SK-N-SH (cell line): ENCODE measurements around the gene PKN2. TPM values are rescaled to one million over a fixed set of nuclear protein-coding genes. Genes with fewer than 3 reads are reported as not detected.

Experiments used
- CTCF ChIA-PET: fragments of 300-600, 350-600 bp; formaldehyde crosslinking; extraction: SDS; loops from one replicate; lab custom pipeline; 2021; lab: Yijun Ruan, JAX
- POLR2A ChIA-PET: fragments of 350-600 bp; sonication (Branson Sonifier 250); formaldehyde crosslinking; extraction: SDS; loops from one replicate; lab custom pipeline; 2020; ENCODE audit warnings: antibody characterized with exemption, inconsistent platforms; lab: Yijun Ruan, JAX
- DNase-seq: peaks from one replicate; pipeline ENCODE4 v3.0.0; 2012
- H2AFZ ChIP-seq: fragments of 200-600 bp; sonication (generic); 2 replicates; pipeline ENCODE4 v1.8.1; 2016; ENCODE audit warnings: antibody characterized with exemption, mild to moderate bottlenecking, low read depth
- H3F3A ChIP-seq: fragments of 200-600 bp; sonication (generic); replicated peaks from 2 replicates; pipeline ENCODE3; 2016; ENCODE audit warnings: antibody characterized with exemption, mild to moderate bottlenecking; ENCODE audit not compliant: insufficient read depth
- H3K27ac ChIP-seq, 2 experiments: fragments of 200-500 bp in 1 of 2; fragments of 200-600 bp in 1 of 2; sonication (Bioruptor generic) in 1 of 2; sonication (generic), shearing (Covaris generic) in 1 of 2; 2 replicates each; pipeline versions ENCODE4 v1.5.1 to v1.6.1; 2014 to 2016; ENCODE audit warnings: low read depth in 2 of 2, inconsistent platforms in 1 of 2, low read length in 1 of 2, mild to moderate bottlenecking in 1 of 2, mixed read lengths in 1 of 2
- H3K27me3 ChIP-seq: fragments of 200-600 bp; sonication (generic), shearing (Covaris generic); 2 replicates; pipeline ENCODE4 v1.6.1; 2016; ENCODE audit warnings: mixed run types; ENCODE audit not compliant: insufficient read depth
- H3K36me3 ChIP-seq, 2 experiments: fragments of 200-500 bp in 1 of 2; fragments of 200-600 bp in 1 of 2; sonication (Bioruptor generic) in 1 of 2; sonication (generic) in 1 of 2; replicated peaks in 1 of 2; 2 replicates each; pipeline versions ENCODE3 to v1.5.1; 2014 to 2016; ENCODE audit warnings: low read length in 1 of 2, mild to moderate bottlenecking in 1 of 2; ENCODE audit not compliant: insufficient read depth in 2 of 2, control insufficient read depth in 1 of 2
- H3K4me1 ChIP-seq, 2 experiments: fragments of 200-500 bp in 1 of 2; fragments of 200-600 bp in 1 of 2; sonication (Bioruptor generic) in 1 of 2; sonication (generic), shearing (Covaris generic) in 1 of 2; 2 replicates each; pipeline versions ENCODE4 v1.5.1 to v1.6.1; 2014 to 2016; ENCODE audit warnings: low read depth in 1 of 2, low read length in 1 of 2, mixed run types in 1 of 2; ENCODE audit not compliant: insufficient read depth in 2 of 2, control insufficient read depth in 1 of 2
- H3K4me2 ChIP-seq: fragments of 200-600 bp; sonication (generic), shearing (Covaris generic); 2 replicates; pipeline ENCODE4 v1.6.1; 2017; ENCODE audit warnings: mixed run types
- H3K4me3 ChIP-seq, 2 experiments: fragments of 200-500 bp in 1 of 2; fragments of 200-600 bp in 1 of 2; sonication (Bioruptor generic) in 1 of 2; sonication (generic), shearing (Covaris generic) in 1 of 2; 2 replicates each; pipeline versions ENCODE4 v1.5.1 to v1.8.1; 2014 to 2016; ENCODE audit warnings: low read depth in 2 of 2, inconsistent platforms in 1 of 2, low read length in 1 of 2, mild to moderate bottlenecking in 1 of 2, mixed read lengths in 1 of 2, moderate library complexity in 1 of 2
- H3K79me2 ChIP-seq: fragments of 200-600 bp; sonication (generic); 2 replicates; pipeline ENCODE4 v1.8.1; 2017; ENCODE audit warnings: mild to moderate bottlenecking; ENCODE audit not compliant: insufficient read depth
- H3K9ac ChIP-seq: fragments of 200-600 bp; sonication (generic); 2 replicates; pipeline ENCODE4 v1.6.1; 2017; ENCODE audit warnings: mixed run types
- H3K9me2 ChIP-seq: fragments of 200-600 bp; sonication (generic); 2 replicates; pipeline ENCODE4 v1.6.1; 2017; ENCODE audit warnings: mixed run types
- H3K9me3 ChIP-seq: fragments of 200-600 bp; sonication (generic); 2 replicates; pipeline ENCODE4 v1.6.1; 2017; ENCODE audit warnings: mixed run types, mild to moderate bottlenecking, moderate library complexity
- H4K20me1 ChIP-seq: fragments of 200-600 bp; sonication (generic); 2 replicates; pipeline ENCODE4 v1.6.1; 2017; ENCODE audit warnings: mild to moderate bottlenecking, mixed run types; ENCODE audit not compliant: insufficient read depth
- CTCF ChIP-seq: fragments of 200-600 bp; sonication (generic); IDR thresholded peaks from 2 replicates; pipeline ENCODE4 v1.6.1; 2017; ENCODE audit warnings: antibody characterized with exemption, mild to moderate bottlenecking, moderate library complexity
- ELF1 ChIP-seq: IDR thresholded peaks from 2 replicates; pipeline ENCODE4 v1.4.0; 2012
- EZH2phosphoT487 ChIP-seq: fragments of 200-600 bp; sonication (generic); IDR thresholded peaks from 2 replicates; pipeline ENCODE4 v1.6.1; 2017; ENCODE audit warnings: low read depth, mixed run types, mild to moderate bottlenecking, antibody characterized with exemption, moderate library complexity, borderline replicate concordance
- FOXJ3 ChIP-seq: sonication (generic); formaldehyde crosslinking; IDR thresholded peaks from 2 replicates; pipeline ENCODE4 v1.5.1; 2020; ENCODE audit warnings: mild to moderate bottlenecking, missing genetic modification reagents
- FOXM1 ChIP-seq: IDR thresholded peaks from 2 replicates; pipeline ENCODE4 v1.4.0; 2012; ENCODE audit warnings: low read depth, mild to moderate bottlenecking
- JUND ChIP-seq: IDR thresholded peaks from 2 replicates; pipeline ENCODE4 v1.4.0; 2012
- MAX ChIP-seq: IDR thresholded peaks from 2 replicates; pipeline ENCODE4 v1.4.0; 2012; ENCODE audit warnings: low read depth
- MEF2A ChIP-seq: IDR thresholded peaks from 2 replicates; pipeline ENCODE4 v1.4.0; 2012; ENCODE audit warnings: low read depth, borderline replicate concordance
- MXI1 ChIP-seq: IDR thresholded peaks from 2 replicates; pipeline ENCODE4 v1.6.1; 2012; ENCODE audit warnings: mild to moderate bottlenecking, low read depth, low read length, improper control_type of control experiment
- POLR2AphosphoS5 ChIP-seq: IDR thresholded peaks from 2 replicates; pipeline ENCODE4 v1.6.1; 2012; ENCODE audit warnings: low read depth, low read length
- RAD21 ChIP-seq: IDR thresholded peaks from 2 replicates; pipeline ENCODE4 v1.6.1; 2012; ENCODE audit warnings: mild to moderate bottlenecking, low read length
- RCOR1 ChIP-seq: fragments of 150-350 bp; IDR thresholded peaks from 2 replicates; pipeline ENCODE4 v1.6.1; 2017; ENCODE audit warnings: antibody characterized with exemption, low read length
- REST ChIP-seq: IDR thresholded peaks from 2 replicates; pipeline ENCODE4 v1.6.1; 2012; ENCODE audit warnings: mild to moderate bottlenecking, low read depth, low read length, moderate library complexity
- RFX5 ChIP-seq: IDR thresholded peaks from 2 replicates; pipeline ENCODE4 v1.6.1; 2012; ENCODE audit warnings: mild to moderate bottlenecking, improper control_type of control experiment, low read length
- RXRA ChIP-seq: IDR thresholded peaks from 2 replicates; pipeline ENCODE4 v1.4.0; 2012; ENCODE audit warnings: low read depth, mild to moderate bottlenecking, borderline replicate concordance
- SMC3 ChIP-seq: IDR thresholded peaks from 2 replicates; pipeline ENCODE4 v1.6.1; 2012; ENCODE audit warnings: low read depth, low read length, improper control_type of control experiment
- TAF1 ChIP-seq: IDR thresholded peaks from 2 replicates; pipeline ENCODE4 v1.6.1; 2012; ENCODE audit warnings: low read depth, mild to moderate bottlenecking, low read length, moderate library complexity, borderline replicate concordance
- TCF12 ChIP-seq: IDR thresholded peaks from 2 replicates; pipeline ENCODE4 v1.4.0; 2012
- TEAD4 ChIP-seq: IDR thresholded peaks from 2 replicates; pipeline ENCODE4 v1.4.0; 2012; ENCODE audit warnings: mild to moderate bottlenecking, borderline replicate concordance; ENCODE audit not compliant: insufficient read depth
- USF2 ChIP-seq: fragments of 150-350 bp; IDR thresholded peaks from 2 replicates; pipeline ENCODE4 v1.6.1; 2017; ENCODE audit warnings: antibody characterized with exemption, low read length, low read depth, borderline replicate concordance
- YY1 ChIP-seq: IDR thresholded peaks from 2 replicates; pipeline ENCODE4 v1.4.0; 2012; ENCODE audit warnings: low read depth, mild to moderate bottlenecking
- WGBS: methylation state at CpG from one replicate; pipeline ENCODE4 v1.1.6; 2017; ENCODE audit warnings: low lambda C conversion rate; 5-methylcytosine and 5-hydroxymethylcytosine counted together
- polyA plus RNA-seq, 3 experiments: library from polyadenylated mRNA; depleted of rRNA; stranded (reverse); fragments of >200 nt; gene quantifications; 2 replicates each; pipeline ENCODE4 v1.2.3, GENCODE V29; 2012
- TF ChIP-seq, protein P1 (sequence below): IDR thresholded peaks from 2 replicates; pipeline ENCODE4; 2012

The PKN2 gene
- polyA plus RNA-seq, 1 of the 3 experiments (the other 2 are of a cell fraction): 6.8 TPM

- Histone ChIP-seq H3K27ac (no peak overlapping the region), H3K36me3 (peaks cover 12 to 34% of the 10 kb centered on the region in 2 experiments), H4K20me1 (no peaks in the 10 kb centered on the region)
- CTCF ChIA-PET: no interaction called here
- WGBS: 100% methylated on average over 3 of the region's 3 CpGs
- no peak for TF ChIP-seq RXRA
- no peak for TF ChIP-seq MEF2A
- no peak for TF ChIP-seq RCOR1
- TF ChIP-seq EZH2phosphoT487: no peak
- TF ChIP-seq MAX: no peak
- TF ChIP-seq TEAD4: no peak
- TF ChIP-seq FOXM1: no peak
- no peak for TF ChIP-seq SMC3
- TF ChIP-seq TCF12: no peak
- no peak for TF ChIP-seq RFX5
- no peak for TF ChIP-seq RAD21
- no peak for TF ChIP-seq CTCF
- no peak for TF ChIP-seq YY1
- no peak for TF ChIP-seq POLR2AphosphoS5
- no peak for TF ChIP-seq MXI1
- no peak for TF ChIP-seq JUND
- TF ChIP-seq, all 33 proteins: peak for 0
- Histone ChIP-seq H3K27me3 (no peaks in the 10 kb centered on the region), H3K4me2 (no peak overlapping the region), H3F3A (peaks cover 9% of the 10 kb centered on the region), H3K4me3 (no peak overlapping the region), H3K9me2 (no peaks in the 10 kb centered on the region), H3K9ac (no peak overlapping the region), H3K4me1 (peaks cover 0 to 7% of the 10 kb centered on the region in 2 experiments; a peak in 2 of 4 replicates), H3K9me3 (no peaks in the 10 kb centered on the region), H3K79me2 (peaks cover 33% of the 10 kb centered on the region; the same call in 1 of the 2 replicates), H2AFZ (no peak overlapping the region)
- POLR2A ChIA-PET: no interaction called here
- no peak for DNase-seq
Measured at GRCh38 chr1:88744142-88744541, 60.1 kb downstream of the PKN2 start.

GRCh38 chr1:88746916-88747315 lies 62.8 kb downstream of the PKN2 start:
- no peaks in the 10 kb centered on the region for H3K9me3 ChIP-seq
- ChIA-PET CTCF (no interaction called here), POLR2A (no interaction called here)
- 95% methylated on average over 2 of the region's 2 CpGs for WGBS
- no peaks in the 10 kb centered on the region for H3F3A ChIP-seq
- H3K4me1 ChIP-seq: peaks cover 0 to 4% of the 10 kb centered on the region in 2 experiments; a peak in 1 of 4 replicates
- H2AFZ ChIP-seq: no peak overlapping the region
- H3K79me2 ChIP-seq: peaks cover 16% of the 10 kb centered on the region; the same call in 1 of the 2 replicates
- H4K20me1 ChIP-seq: no peaks in the 10 kb centered on the region
- H3K27ac ChIP-seq: no peak overlapping the region
- peaks cover 14 to 34% of the 10 kb centered on the region in 2 experiments for H3K36me3 ChIP-seq
- H3K9ac ChIP-seq: no peak overlapping the region
- no peak for DNase-seq
- no peak overlapping the region for H3K4me2 ChIP-seq
- H3K27me3 ChIP-seq: no peaks in the 10 kb centered on the region
- no peak overlapping the region for H3K4me3 ChIP-seq
- H3K9me2 ChIP-seq: no peaks in the 10 kb centered on the region
- no peak for TF ChIP-seq REST
- TF ChIP-seq FOXJ3 (CRISPR knock-in tag): no peak
- TF ChIP-seq TAF1: no peak
- no peak for TF ChIP-seq USF2
- no peak for TF ChIP-seq ELF1
- TF ChIP-seq, protein P1, sequence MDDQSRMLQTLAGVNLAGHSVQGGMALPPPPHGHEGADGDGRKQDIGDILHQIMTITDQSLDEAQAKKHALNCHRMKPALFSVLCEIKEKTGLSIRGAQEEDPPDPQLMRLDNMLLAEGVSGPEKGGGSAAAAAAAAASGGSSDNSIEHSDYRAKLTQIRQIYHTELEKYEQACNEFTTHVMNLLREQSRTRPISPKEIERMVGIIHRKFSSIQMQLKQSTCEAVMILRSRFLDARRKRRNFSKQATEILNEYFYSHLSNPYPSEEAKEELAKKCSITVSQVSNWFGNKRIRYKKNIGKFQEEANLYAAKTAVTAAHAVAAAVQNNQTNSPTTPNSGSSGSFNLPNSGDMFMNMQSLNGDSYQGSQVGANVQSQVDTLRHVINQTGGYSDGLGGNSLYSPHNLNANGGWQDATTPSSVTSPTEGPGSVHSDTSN: no peak
- no peak for TF ChIP-seq FOXM1
- no peak for TF ChIP-seq POLR2AphosphoS5
